ENCODE data around the gene SCP2. TPM values are rescaled to one million over a fixed set of nuclear protein-coding genes. Genes with fewer than 3 reads are reported as not detected.

SCP2 gene
- total and polyA plus RNA-seq, 2 of the 4 experiments (the other 2 are of a cell fraction) = 70.4 to 83.1 TPM

DNA sequence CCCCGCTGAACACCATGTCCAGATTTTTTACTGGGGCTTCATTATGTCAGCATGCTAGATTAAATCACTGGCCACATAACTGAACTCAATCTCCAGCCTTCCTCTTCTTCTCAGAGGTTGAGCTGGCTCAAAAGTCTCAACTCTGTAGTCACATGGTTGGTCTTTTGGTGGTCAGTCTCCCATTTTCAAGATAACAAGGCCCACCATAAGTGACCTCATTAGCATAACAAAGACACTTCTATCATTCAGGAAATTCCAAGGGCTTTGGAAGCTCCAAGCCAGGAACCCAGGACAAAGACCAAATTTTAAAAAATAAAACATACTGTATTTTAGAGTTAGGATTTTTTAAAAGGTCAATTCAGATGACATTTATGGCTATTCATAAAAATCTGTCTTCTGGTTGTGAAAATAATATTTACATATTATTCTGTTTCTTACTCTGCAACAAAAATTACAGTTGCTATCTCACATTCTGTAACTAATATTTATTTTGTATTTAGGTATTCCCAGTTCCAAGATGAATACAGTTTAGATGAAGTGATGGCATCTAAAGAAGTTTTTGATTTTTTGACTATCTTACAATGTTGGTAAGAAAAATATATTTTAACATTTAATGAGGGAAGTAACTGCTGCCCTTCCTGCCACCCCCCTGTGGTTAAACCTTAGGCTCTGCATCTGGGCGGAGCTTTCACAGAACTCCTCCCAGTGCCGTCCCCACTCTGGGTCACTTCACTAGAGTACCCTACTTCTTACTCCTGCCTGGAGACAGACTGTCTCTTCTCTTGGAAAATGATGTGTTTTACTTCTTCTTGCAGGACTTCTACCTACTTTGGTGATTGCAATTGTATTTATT lies 49.3 kb downstream of the SCP2 start (continued):
- no peak for TF ChIP-seq FOS (IDR thresholded peaks at IDR 0.05; ENCODE audit: low read depth, low read length)

DNA sequence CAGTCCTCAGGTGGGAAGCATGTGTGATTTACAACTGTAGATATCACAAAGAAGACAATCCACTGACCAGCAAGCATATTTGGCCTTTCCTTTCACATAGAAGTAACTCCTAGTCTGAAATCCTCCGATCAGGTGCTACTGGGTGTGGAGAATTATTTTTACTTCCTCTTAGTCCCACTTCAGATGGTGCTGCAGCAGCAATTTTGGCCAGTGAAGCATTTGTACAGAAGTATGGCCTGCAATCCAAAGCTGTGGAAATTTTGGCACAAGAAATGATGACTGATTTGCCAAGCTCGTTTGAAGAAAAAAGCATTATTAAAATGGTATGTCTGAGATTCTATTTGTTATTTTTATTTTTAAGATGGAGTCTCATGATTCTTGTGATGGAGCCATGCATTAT lies 51.0 kb downstream of the SCP2 start:
- no peaks in the 10 kb centered on the region for H3K79me1 ChIP-seq (ENCODE audit: low read depth in 1 of 2, low read length in 2 of 2)
- no peak overlapping the region for H2AK9ac ChIP-seq (replicated peaks; ENCODE audit: low read depth, low read length, poor library complexity)
- H4K5ac ChIP-seq (ENCODE audit: low read depth, low read length) = no peak overlapping the region
- POLR2A ChIA-PET (ENCODE audit: unreplicated experiment) = interaction anchor here (0.6 kb wide), 1 partner anchor 12 kb away, joined by 3 read pairs; no protein-coding TSS in a partner anchor
- no peak overlapping the region for H3K9ac ChIP-seq (ENCODE audit: low read depth, low read length)
- no peak overlapping the region for H4K8ac ChIP-seq (ENCODE audit: low read depth in 2 of 2, low read length in 2 of 2)
- H3K9me1 ChIP-seq (ENCODE audit: insufficient read depth, low read length) = no peaks in the 10 kb centered on the region
- H2AFZ ChIP-seq (replicated peaks; ENCODE audit: low read length, poor library complexity) = no peak overlapping the region
- ATAC-seq (ENCODE audit: low read depth) (no peak), DNase-seq (no peak)
- no peak overlapping the region for H2BK20ac ChIP-seq (ENCODE audit: low read depth, low read length)
- dilution Hi-C loops (cut with HindIII; ENCODE audit: low sequenced_read_pairs, unreplicated experiment) (no loop called here), intact Hi-C loops (cut with micrococcal nuclease) (no loop called here), in situ Hi-C loops (cut with MboI; ENCODE audit: low sequenced_read_pairs) (no loop called here)
- H2BK15ac ChIP-seq (ENCODE audit: low read depth, low read length) = no peak overlapping the region
- H2BK5ac ChIP-seq (ENCODE audit: low read depth, low read length, poor library complexity, severe bottlenecking) = no peak overlapping the region
- no peak overlapping the region for H3K27ac ChIP-seq (ENCODE audit: insufficient read depth, low read length)
- H2AK5ac ChIP-seq (ENCODE audit: low read depth, low read length) = no peak overlapping the region
- H4K20me1 ChIP-seq (ENCODE audit: insufficient read depth, low read length) = no peaks in the 10 kb centered on the region
- WGBS, 2 experiments (ENCODE audit: extremely low coverage in 2 of 2, insufficient read length in 1 of 2) = no CpG with 5 or more reads among the region's 2 CpGs
- TF ChIP-seq FOS (IDR thresholded peaks at IDR 0.05; ENCODE audit: low read depth, low read length) = no peak
- TF ChIP-seq MXI1 (IDR thresholded peaks at IDR 0.05; ENCODE audit: borderline replicate concordance, low read depth, low read length) = no peak
- no peak for TF ChIP-seq RAD21 (IDR thresholded peaks at IDR 0.05; ENCODE audit: low read length)
- TF ChIP-seq, protein P1, sequence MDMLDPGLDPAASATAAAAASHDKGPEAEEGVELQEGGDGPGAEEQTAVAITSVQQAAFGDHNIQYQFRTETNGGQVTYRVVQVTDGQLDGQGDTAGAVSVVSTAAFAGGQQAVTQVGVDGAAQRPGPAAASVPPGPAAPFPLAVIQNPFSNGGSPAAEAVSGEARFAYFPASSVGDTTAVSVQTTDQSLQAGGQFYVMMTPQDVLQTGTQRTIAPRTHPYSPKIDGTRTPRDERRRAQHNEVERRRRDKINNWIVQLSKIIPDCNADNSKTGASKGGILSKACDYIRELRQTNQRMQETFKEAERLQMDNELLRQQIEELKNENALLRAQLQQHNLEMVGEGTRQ (IDR thresholded peaks at IDR 0.05; ENCODE audit: low read depth, low read length) = no peak
- no peak for TF ChIP-seq BHLHE40 (IDR thresholded peaks at IDR 0.05; ENCODE audit: low read depth, low read length)
- no peak for TF ChIP-seq CEBPB (IDR thresholded peaks at IDR 0.05; ENCODE audit: low read depth, low read length)
- TF ChIP-seq RCOR1 (IDR thresholded peaks at IDR 0.05; ENCODE audit: insufficient replicate concordance, low read length) = no peak
- TF ChIP-seq CHD1 (IDR thresholded peaks at IDR 0.05; ENCODE audit: low read depth, low read length) = no peak
- TF ChIP-seq, protein P2, sequence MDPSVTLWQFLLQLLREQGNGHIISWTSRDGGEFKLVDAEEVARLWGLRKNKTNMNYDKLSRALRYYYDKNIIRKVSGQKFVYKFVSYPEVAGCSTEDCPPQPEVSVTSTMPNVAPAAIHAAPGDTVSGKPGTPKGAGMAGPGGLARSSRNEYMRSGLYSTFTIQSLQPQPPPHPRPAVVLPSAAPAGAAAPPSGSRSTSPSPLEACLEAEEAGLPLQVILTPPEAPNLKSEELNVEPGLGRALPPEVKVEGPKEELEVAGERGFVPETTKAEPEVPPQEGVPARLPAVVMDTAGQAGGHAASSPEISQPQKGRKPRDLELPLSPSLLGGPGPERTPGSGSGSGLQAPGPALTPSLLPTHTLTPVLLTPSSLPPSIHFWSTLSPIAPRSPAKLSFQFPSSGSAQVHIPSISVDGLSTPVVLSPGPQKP (IDR thresholded peaks at IDR 0.05; ENCODE audit: borderline replicate concordance, low read depth, low read length) = no peak
- no peak overlapping the region for H3K4me2 ChIP-seq (ENCODE audit: low read depth, low read length)
- peaks cover 22% of the 10 kb centered on the region for H3K36me3 ChIP-seq (ENCODE audit: control insufficient read depth, insufficient read depth, low read length)
- CTCF ChIA-PET = interaction anchor here (0.9 kb wide), 1 partner anchor 11 kb away, joined by 3 read pairs; no protein-coding TSS in a partner anchor
- no peaks in the 10 kb centered on the region for H3K9me3 ChIP-seq (ENCODE audit: control insufficient read depth, insufficient read depth, low read length)
- no peak overlapping the region for H3K56ac ChIP-seq (ENCODE audit: extremely low read depth, insufficient read depth, low read length)
- H4K91ac ChIP-seq (ENCODE audit: insufficient read depth, low read depth, low read length) = no peak overlapping the region
- no peak overlapping the region for H3K23ac ChIP-seq (ENCODE audit: low read depth, low read length)
- no peak overlapping the region for H3K4ac ChIP-seq (ENCODE audit: low read depth, low read length)
- no peaks in the 10 kb centered on the region for H3K27me3 ChIP-seq (ENCODE audit: control insufficient read depth, insufficient read depth, low read length)
- no peak overlapping the region for H3K14ac ChIP-seq (replicated peaks; ENCODE audit: low read depth, low read length)
- no TSS peak for BruUV-seq (replicated peaks)
- H3K18ac ChIP-seq (ENCODE audit: low read depth, low read length) = no peak overlapping the region
- H3K4me3 ChIP-seq (ENCODE audit: insufficient read depth, low read depth, low read length) = no peak overlapping the region
- no peak overlapping the region for H2BK120ac ChIP-seq (ENCODE audit: low read depth, low read length)
- no peaks in the 10 kb centered on the region for H3K4me1 ChIP-seq (ENCODE audit: control insufficient read depth, insufficient read depth, low read length)
